GM10266 (cell line): ENCODE results near the gene WNT4.

Experiments used
- DNase-seq: peaks from one replicate; pipeline ENCODE4 v3.0.0; 2012; ENCODE audit errors: extremely low spot score
- CTCF ChIP-seq: IDR thresholded peaks from 2 replicates; pipeline ENCODE4 v1.5.1; 2012; ENCODE audit warnings: mild to moderate bottlenecking, low read depth; ENCODE audit not compliant: control insufficient read depth, insufficient read depth; ENCODE audit errors: missing control alignments

WNT4 gene

GRCh38 chr1:22142315-22143064, 407 bp downstream of the WNT4 start:
- peak; percentile 69 for DNase-seq
- no peak for TF ChIP-seq CTCF

- peak; percentile 45 for DNase-seq
- no peak for TF ChIP-seq CTCF
Observed at GRCh38 chr1:22141554-22142314, 1.2 kb downstream of the WNT4 start.

- DNase-seq, result no peak
- TF ChIP-seq CTCF, result no peak
Observed at GRCh38 chr1:22140694-22141093, 2.2 kb downstream of the WNT4 start.

GRCh38 chr1:22139817-22140216, 3.1 kb downstream of the WNT4 start:
- TF ChIP-seq CTCF, result no peak
- DNase-seq, result no peak

GRCh38 chr1:22139066-22139594, 3.8 kb downstream of the WNT4 start:
- DNase-seq, result no peak
- no peak for TF ChIP-seq CTCF

GRCh38 chr1:22137004-22137720, 5.7 kb downstream of the WNT4 start:
- no peak for TF ChIP-seq CTCF
- no peak for DNase-seq
